GM03348 (cell line): ENCODE results near the gene ZBTB7C.

Experiments used
- DNase-seq: peaks from one replicate; pipeline ENCODE4 v3.0.0; 2012; ENCODE audit warnings: low spot score

Gene ZBTB7C

GRCh38 chr18:48215876-48216638, 193.1 kb downstream of the ZBTB7C start:
- DNase-seq, result no peak

- no peak for DNase-seq
These were observed 195.4 kb downstream of the ZBTB7C start for GRCh38 chr18:48213791-48214190.

GRCh38 chr18:48208432-48209140, 200.6 kb downstream of the ZBTB7C start:
- no peak for DNase-seq

- no peak for DNase-seq
These were observed 201.4 kb downstream of the ZBTB7C start for GRCh38 chr18:48207733-48208132.

GRCh38 chr18:48206887-48207286, 202.3 kb downstream of the ZBTB7C start:
- DNase-seq, result no peak

- no peak for DNase-seq
These were observed 205.1 kb downstream of the ZBTB7C start for GRCh38 chr18:48203961-48204666.

- no peak for DNase-seq
These were observed 205.8 kb downstream of the ZBTB7C start for GRCh38 chr18:48203288-48203945.

GRCh38 chr18:48202350-48203260, 206.6 kb downstream of the ZBTB7C start:
- no peak for DNase-seq

- no peak for DNase-seq
These were observed 207.2 kb downstream of the ZBTB7C start for GRCh38 chr18:48202006-48202348.

GRCh38 chr18:48201337-48202005, 207.7 kb downstream of the ZBTB7C start:
- no peak for DNase-seq

- no peak for DNase-seq
These were observed 208.4 kb downstream of the ZBTB7C start for GRCh38 chr18:48200631-48201336.

GRCh38 chr18:48199399-48199798, 209.8 kb downstream of the ZBTB7C start:
- no peak for DNase-seq

- no peak for DNase-seq
These were observed 211.4 kb downstream of the ZBTB7C start for GRCh38 chr18:48197819-48198218.

- no peak for DNase-seq
These were observed 213.4 kb downstream of the ZBTB7C start for GRCh38 chr18:48195787-48196186.

GRCh38 chr18:48194591-48195181, 214.5 kb downstream of the ZBTB7C start:
- DNase-seq, result no peak

- DNase-seq, result no peak
These were observed 215.4 kb downstream of the ZBTB7C start for GRCh38 chr18:48193521-48194492.

- no peak for DNase-seq
These were observed 216.6 kb downstream of the ZBTB7C start for GRCh38 chr18:48192542-48192941.

- DNase-seq, result no peak
These were observed 217.7 kb downstream of the ZBTB7C start for GRCh38 chr18:48191494-48191893.

- DNase-seq, result no peak
These were observed 218.2 kb downstream of the ZBTB7C start for GRCh38 chr18:48190994-48191393.
